ENCODE results near the gene MFN1.

DNA sequence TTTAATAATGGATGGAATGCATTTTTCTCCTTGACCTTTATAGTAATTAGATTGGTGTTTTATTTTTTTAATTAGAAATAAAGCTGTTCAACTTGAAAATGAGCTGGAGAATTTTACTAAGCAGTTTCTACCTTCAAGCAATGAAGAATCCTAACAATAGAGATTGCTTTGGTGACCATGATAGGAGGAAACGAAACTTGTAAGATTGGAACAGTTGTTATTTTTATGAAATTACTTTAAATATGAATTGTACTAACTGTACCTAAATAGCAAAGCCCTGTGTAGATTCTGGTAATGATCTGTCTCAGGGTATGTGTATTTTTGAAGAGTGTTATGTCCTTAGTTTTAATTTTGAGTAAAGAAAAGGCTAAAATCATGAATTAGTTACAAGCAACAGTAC, 44.4 kb downstream of the MFN1 start:
- TF ChIP-seq, protein P1, sequence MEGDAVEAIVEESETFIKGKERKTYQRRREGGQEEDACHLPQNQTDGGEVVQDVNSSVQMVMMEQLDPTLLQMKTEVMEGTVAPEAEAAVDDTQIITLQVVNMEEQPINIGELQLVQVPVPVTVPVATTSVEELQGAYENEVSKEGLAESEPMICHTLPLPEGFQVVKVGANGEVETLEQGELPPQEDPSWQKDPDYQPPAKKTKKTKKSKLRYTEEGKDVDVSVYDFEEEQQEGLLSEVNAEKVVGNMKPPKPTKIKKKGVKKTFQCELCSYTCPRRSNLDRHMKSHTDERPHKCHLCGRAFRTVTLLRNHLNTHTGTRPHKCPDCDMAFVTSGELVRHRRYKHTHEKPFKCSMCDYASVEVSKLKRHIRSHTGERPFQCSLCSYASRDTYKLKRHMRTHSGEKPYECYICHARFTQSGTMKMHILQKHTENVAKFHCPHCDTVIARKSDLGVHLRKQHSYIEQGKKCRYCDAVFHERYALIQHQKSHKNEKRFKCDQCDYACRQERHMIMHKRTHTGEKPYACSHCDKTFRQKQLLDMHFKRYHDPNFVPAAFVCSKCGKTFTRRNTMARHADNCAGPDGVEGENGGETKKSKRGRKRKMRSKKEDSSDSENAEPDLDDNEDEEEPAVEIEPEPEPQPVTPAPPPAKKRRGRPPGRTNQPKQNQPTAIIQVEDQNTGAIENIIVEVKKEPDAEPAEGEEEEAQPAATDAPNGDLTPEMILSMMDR (IDR thresholded peaks at IDR 0.05; ENCODE audit: insufficient read depth, low read length) = no peak
- TF ChIP-seq, protein P2, sequence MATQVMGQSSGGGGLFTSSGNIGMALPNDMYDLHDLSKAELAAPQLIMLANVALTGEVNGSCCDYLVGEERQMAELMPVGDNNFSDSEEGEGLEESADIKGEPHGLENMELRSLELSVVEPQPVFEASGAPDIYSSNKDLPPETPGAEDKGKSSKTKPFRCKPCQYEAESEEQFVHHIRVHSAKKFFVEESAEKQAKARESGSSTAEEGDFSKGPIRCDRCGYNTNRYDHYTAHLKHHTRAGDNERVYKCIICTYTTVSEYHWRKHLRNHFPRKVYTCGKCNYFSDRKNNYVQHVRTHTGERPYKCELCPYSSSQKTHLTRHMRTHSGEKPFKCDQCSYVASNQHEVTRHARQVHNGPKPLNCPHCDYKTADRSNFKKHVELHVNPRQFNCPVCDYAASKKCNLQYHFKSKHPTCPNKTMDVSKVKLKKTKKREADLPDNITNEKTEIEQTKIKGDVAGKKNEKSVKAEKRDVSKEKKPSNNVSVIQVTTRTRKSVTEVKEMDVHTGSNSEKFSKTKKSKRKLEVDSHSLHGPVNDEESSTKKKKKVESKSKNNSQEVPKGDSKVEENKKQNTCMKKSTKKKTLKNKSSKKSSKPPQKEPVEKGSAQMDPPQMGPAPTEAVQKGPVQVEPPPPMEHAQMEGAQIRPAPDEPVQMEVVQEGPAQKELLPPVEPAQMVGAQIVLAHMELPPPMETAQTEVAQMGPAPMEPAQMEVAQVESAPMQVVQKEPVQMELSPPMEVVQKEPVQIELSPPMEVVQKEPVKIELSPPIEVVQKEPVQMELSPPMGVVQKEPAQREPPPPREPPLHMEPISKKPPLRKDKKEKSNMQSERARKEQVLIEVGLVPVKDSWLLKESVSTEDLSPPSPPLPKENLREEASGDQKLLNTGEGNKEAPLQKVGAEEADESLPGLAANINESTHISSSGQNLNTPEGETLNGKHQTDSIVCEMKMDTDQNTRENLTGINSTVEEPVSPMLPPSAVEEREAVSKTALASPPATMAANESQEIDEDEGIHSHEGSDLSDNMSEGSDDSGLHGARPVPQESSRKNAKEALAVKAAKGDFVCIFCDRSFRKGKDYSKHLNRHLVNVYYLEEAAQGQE (IDR thresholded peaks at IDR 0.05; ENCODE audit: insufficient replicate concordance, low read depth) = no peak
- TF ChIP-seq SPI1 (IDR thresholded peaks at IDR 0.05; ENCODE audit: borderline replicate concordance, low read depth) = no peak
- TF ChIP-seq POLR2AphosphoS5 (IDR thresholded peaks at IDR 0.05; ENCODE audit: low read depth) = no peak
